C4-2B (cell line): ENCODE results near the gene DNAJC17.

Experiments used
- CTCF ChIP-seq: fragments of 450-650 bp; conservative IDR thresholded peaks from 2 replicates; pipeline ENCODE4 v1.5.1; 2017; ENCODE audit warnings: mild to moderate bottlenecking
- ZFX ChIP-seq: fragments of 450-650 bp; IDR thresholded peaks from 2 replicates; pipeline ENCODE4 v1.6.1; 2017

- TF ChIP-seq ZFX: no peak
- no peak for TF ChIP-seq CTCF
Observed at GRCh38 chr15:40796512-40796911, 10.8 kb downstream of the DNAJC17 start.
